ENCODE data around the gene PDS5B. TPM values are rescaled to one million over a fixed set of nuclear protein-coding genes. Genes with fewer than 3 reads are reported as not detected.

Gene PDS5B
- total RNA-seq (ENCODE audit: low replicate concordance) = 34.6 and 55.9 TPM in 2 replicates

DNA sequence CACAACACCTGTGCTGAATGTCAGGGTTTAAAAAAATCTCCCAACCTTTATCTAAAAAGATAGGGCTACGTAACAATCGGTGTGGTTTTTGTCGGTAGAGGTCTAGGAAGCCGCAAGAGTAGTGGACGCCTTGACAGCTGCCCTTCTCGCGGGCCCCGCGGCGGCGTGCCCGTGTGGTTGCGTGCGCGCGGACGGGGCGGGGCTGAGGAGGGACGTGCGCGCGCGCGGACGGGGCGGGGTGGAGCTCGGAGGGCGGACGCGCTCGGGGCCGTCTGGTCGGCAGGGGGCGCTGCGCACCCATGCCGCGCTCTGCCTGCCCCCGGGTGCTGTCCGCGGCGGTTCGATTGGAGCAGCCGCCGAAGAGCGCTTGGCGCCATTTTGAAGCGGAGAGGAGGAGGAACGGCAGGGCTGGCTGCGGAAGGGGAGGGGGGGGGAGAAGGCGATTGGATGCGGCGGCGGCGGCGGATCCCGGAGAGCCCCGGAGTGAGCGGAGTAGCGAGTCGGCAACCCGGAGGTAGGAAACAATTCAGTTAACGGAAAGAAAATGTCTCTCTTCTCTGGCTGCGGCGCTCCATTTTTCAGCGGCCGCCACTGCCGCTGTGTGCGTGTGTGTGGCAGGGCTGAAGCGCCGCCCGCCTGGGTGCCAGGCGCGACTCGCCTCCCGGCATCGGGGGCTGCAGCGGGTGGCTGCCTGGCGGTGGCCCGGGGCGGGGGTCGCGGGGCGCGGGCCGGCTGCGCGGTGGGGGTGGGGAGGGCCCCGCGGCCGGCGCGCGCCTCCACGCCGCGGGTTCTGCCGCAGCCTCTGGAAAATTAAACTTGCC lies at the start of gene PDS5B:
Gene PDS5B (plus strand): TSS at position 373 of the 821 bp plus-strand sequence. CDS start 62,321 bp downstream, outside the sequence.
- Histone ChIP-seq H3K9me3 (ENCODE audit: low read depth) (no peaks in the 10 kb centered on the region), H3K4me3 (peak within 1 kb of the TSS; percentile 95), H3K79me2 (ENCODE audit: low read depth) (peaks cover 43% of the 10 kb centered on the region), H2AFZ (replicated peaks) (peak within 1 kb of the TSS; percentile 86), H3K9ac (peak within 1 kb of the TSS; percentile 74), H3K27me3 (peaks cover 11% of the 10 kb centered on the region), H3F3A (ENCODE audit: low read depth) (peaks cover 18% of the 10 kb centered on the region), H3K36me3 (no peaks in the 10 kb centered on the region), H4K20me1 (ENCODE audit: low read depth) (peaks cover 35% of the 10 kb centered on the region), H3K4me2 (peak within 1 kb of the TSS; percentile 99), H3K27ac (peak within 1 kb of the TSS; percentile 96), H3K4me1 (peaks cover 25% of the 10 kb centered on the region)
- TF ChIP-seq EZH2 (IDR thresholded peaks at IDR 0.05) = no peak
- TF ChIP-seq EZH2phosphoT487 (IDR thresholded peaks at IDR 0.05) = no peak
- peak; percentile 86 for TF ChIP-seq CTCF (IDR thresholded peaks at IDR 0.05)
- H3K4me1 Mint-ChIP-seq = peaks cover 32% of the 10 kb centered on the region
- peaks cover 3% of the 10 kb centered on the region for H3K9me3 Mint-ChIP-seq
- peak within 1 kb of the TSS; percentile 95 for H3K27ac Mint-ChIP-seq
- DNase-seq (ENCODE audit: low spot score) = peak; percentile 98
- H3K36me3 Mint-ChIP-seq = peaks cover 6% of the 10 kb centered on the region
- peak within 1 kb of the TSS; percentile 96 for H3K4me3 Mint-ChIP-seq
- peaks cover 4% of the 10 kb centered on the region for H3K27me3 Mint-ChIP-seq (ENCODE audit: insufficient read depth, low read depth)

- no peaks in the 10 kb centered on the region for H3K27me3 Mint-ChIP-seq (ENCODE audit: insufficient read depth, low read depth)
- H3K36me3 Mint-ChIP-seq = peaks cover 42% of the 10 kb centered on the region
- H3K27ac Mint-ChIP-seq = peak overlapping the region; percentile 98
- Histone ChIP-seq H3K4me3 (peak overlapping the region; percentile 85), H3K36me3 (peaks cover 14% of the 10 kb centered on the region), H3K4me1 (peaks cover 10% of the 10 kb centered on the region), H3K9ac (peak overlapping the region; percentile 76), H3K9me3 (ENCODE audit: low read depth) (no peaks in the 10 kb centered on the region), H4K20me1 (ENCODE audit: low read depth) (peaks cover 9% of the 10 kb centered on the region), H3K27ac (peak overlapping the region; percentile 84), H2AFZ (replicated peaks) (peak overlapping the region; percentile 59), H3K4me2 (peak overlapping the region; percentile 84), H3F3A (ENCODE audit: low read depth) (peaks cover 16% of the 10 kb centered on the region), H3K79me2 (ENCODE audit: low read depth) (peaks cover 58% of the 10 kb centered on the region), H3K27me3 (no peaks in the 10 kb centered on the region)
- DNase-seq (ENCODE audit: low spot score) = no peak
- TF ChIP-seq EZH2phosphoT487 (IDR thresholded peaks at IDR 0.05) (no peak), CTCF (IDR thresholded peaks at IDR 0.05) (no peak), EZH2 (IDR thresholded peaks at IDR 0.05) (no peak)
- peaks cover 13% of the 10 kb centered on the region for H3K9me3 Mint-ChIP-seq
- peak overlapping the region; percentile 99 for H3K4me3 Mint-ChIP-seq
- peaks cover 14% of the 10 kb centered on the region for H3K4me1 Mint-ChIP-seq
Measured at GRCh38 chr13:32537580-32538142, 48.6 kb upstream of the PDS5B start.

GRCh38 chr13:32538143-32538620 lies 48.1 kb upstream of the PDS5B start:
- H3K4me2 ChIP-seq = peak overlapping the region; percentile 84
- Mint-ChIP-seq H3K9me3 (peaks cover 13% of the 10 kb centered on the region), H3K4me3 (peak overlapping the region; percentile 99), H3K36me3 (peaks cover 38% of the 10 kb centered on the region), H3K27ac (peak overlapping the region; percentile 98), H3K4me1 (peaks cover 14% of the 10 kb centered on the region), H3K27me3 (ENCODE audit: insufficient read depth, low read depth) (no peaks in the 10 kb centered on the region)
- peak overlapping the region; percentile 59 for H2AFZ ChIP-seq (replicated peaks)
- H3K27ac ChIP-seq = peak overlapping the region; percentile 84
- peak overlapping the region; percentile 76 for H3K9ac ChIP-seq
- H3K79me2 ChIP-seq (ENCODE audit: low read depth) = peaks cover 53% of the 10 kb centered on the region
- DNase-seq (ENCODE audit: low spot score) = peak; percentile 66
- peaks cover 9% of the 10 kb centered on the region for H4K20me1 ChIP-seq (ENCODE audit: low read depth)
- H3F3A ChIP-seq (ENCODE audit: low read depth) = peaks cover 16% of the 10 kb centered on the region
- H3K36me3 ChIP-seq = peaks cover 14% of the 10 kb centered on the region
- no peaks in the 10 kb centered on the region for H3K9me3 ChIP-seq (ENCODE audit: low read depth)
- TF ChIP-seq EZH2 (IDR thresholded peaks at IDR 0.05) (no peak), CTCF (IDR thresholded peaks at IDR 0.05) (no peak), EZH2phosphoT487 (IDR thresholded peaks at IDR 0.05) (no peak)
- H3K27me3 ChIP-seq = no peaks in the 10 kb centered on the region
- peak overlapping the region; percentile 85 for H3K4me3 ChIP-seq
- peaks cover 10% of the 10 kb centered on the region for H3K4me1 ChIP-seq
